Hematopoietic multipotent progenitor cell treated with erythropoietin and hydrocortisone succinate and interleukin-3 and kit ligand, for 15 days (in vitro differentiated cells): ENCODE measurements around the gene UBQLN4.
A peak's percentile ranks its signal among the peaks of the same experiment; 100 is the strongest.

ENCODE experiments used
- DNase-seq: peaks from one replicate; pipeline ENCODE4 v3.0.0-alpha.2; 2015; ENCODE audit warnings: low spot score

Gene UBQLN4

DNA sequence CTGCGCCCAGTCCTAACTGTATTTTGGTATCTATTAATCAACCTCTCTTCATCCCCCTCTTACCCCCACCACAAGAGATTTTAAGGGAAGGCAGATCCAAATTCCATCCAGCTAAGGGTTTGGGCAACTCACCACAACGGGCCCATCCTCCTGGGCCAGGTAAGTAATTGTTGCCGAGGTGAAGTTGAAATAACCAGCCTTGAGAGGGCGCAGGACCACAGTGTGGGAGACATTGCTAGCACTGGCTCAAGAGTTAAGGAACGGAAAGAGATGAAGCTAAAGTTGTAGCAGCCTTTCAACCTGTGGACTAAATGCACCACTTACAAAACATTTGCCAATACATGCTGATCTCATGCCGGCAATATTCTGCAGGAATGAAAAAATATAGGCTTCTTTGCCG lies 38.8 kb downstream of the UBQLN4 start:
- no peak for DNase-seq

DNA sequence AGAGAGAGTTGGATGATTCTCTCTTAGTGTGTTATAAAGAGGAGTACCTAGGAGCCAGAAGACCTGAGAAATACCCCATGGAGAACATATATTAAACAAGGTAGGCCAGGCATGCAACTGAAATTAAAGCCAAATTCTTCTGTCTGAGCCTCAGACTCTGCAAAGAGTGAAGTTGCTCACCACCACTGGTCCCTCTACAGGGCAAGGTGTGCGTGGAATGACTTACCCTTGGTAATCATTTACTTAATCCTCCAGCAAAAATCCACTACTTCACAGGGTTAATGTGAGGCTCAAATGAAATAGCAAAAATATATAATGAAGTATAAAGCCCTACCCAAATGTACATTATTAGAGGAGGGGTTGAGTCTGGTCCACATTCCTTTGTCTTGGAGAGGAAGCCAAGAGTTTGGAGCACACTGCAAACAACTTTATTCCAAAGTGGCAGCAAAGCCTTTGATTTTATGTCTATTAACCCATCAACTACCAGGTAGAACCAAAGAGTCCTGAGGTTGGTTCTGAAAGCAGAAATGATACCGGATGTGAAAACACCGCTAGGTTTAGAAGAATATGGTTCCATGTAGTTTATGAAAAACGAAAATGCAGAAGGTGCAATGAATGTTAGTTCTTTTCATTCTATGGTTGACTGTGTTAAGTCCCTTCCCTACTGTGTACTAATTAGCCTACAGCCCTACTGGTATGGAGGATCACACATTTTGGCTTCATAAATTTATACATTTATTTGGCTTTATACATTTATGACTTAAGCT lies 41.4 kb downstream of the UBQLN4 start:
- no peak for DNase-seq

DNA sequence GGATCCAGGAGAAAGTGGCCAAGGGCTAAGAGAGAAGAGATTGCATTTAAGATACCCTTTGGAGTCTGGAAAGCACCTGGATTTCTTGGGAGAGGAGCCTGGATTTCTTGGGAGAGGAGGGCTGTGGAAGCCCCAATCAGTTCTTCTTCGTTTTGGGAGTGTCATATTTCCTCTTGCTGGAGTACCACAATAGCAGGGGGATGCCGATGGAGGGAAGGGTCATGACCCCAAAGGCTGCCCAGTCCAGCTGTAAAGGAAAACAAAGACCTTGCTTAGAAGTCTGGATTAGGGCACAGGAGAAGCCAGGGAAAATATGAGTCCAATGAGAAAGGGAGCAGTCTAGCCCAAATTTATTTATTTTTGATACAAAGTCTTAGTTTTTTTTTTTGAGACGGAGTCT lies 44.2 kb downstream of the UBQLN4 start:
- DNase-seq = no peak

DNA sequence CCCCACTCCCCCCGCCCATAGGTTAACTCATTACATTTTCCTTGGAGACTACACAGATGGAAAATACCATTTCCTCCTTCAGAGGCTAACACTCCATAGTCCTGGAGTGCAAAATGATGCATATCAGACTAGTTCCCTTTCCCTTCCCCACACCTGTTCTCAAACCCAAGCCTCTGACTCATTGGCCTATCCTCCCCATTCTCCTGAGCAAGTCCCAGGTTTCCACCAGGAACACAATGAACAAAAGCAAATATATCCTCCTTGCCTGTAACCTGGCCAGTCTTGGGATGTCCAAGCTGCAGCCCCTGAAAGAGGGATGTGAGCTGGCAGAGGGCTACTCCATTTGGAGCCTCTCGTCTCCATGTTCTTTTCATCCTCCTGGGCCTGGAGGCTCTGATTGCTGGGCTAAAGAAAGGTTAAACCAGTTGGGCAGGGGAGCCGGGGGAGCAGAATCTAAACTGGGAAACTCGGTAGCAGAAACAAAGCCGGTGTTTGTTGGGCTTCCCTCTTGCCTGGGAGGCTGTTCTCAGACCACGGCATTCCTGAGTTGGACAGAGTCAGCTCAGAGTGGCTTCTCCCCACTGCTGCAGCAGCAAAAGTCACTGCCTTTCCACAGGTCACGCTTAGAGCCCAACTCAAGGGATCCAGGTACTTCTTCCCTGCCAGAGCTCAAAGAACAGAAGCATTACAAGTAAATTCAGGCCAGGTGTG lies 46.8 kb downstream of the UBQLN4 start:
- DNase-seq = no peak

DNA sequence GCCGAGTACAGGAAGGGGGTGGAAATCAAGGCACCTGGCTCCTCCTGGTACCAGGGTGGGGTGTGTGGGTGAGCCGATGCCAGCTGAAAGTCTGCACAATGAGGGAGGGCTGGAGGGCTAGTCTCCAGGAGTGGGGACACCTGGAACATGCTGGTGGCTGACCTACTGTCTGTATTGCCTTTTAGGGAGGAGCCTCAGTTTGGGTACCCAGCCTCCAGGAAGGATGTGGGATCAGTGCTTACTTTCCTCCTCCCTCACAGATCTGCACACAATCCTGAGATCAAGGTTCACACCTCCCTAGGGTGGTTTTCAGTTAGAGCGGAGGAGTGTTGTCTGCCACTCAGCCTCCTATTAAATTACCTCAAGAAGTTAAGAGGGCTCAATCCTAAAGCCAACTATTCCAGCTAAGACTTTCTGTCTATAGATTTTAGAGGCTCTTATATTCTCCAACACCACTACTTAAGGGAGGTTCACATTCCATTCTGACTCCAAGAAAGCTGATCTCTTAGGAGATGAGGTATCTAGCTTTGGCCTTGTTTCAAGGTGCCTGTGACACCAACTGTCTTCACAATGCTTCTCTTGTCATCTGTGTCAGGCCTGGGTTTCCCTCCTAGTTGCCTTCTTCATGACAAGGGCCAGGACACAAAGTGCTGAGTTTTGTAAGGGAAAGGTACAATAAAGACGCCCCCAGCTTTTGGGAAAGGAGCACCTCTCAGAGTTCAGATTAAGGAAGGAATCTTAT lies 48.6 kb downstream of the UBQLN4 start:
- no peak for DNase-seq

DNA sequence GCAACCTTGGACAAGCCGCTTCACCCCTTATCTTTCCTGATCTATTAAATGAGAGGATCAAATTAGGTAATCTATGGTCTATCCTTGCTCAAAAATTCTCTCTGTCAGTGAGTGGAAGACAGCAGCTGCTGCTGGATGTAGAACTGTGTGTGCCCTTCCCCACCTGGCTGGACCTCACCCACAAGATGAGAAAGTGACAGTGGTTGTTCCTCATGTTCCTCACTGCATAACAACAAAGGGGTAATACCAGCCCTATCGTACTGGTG lies 49.7 kb downstream of the UBQLN4 start:
- DNase-seq = no peak

DNA sequence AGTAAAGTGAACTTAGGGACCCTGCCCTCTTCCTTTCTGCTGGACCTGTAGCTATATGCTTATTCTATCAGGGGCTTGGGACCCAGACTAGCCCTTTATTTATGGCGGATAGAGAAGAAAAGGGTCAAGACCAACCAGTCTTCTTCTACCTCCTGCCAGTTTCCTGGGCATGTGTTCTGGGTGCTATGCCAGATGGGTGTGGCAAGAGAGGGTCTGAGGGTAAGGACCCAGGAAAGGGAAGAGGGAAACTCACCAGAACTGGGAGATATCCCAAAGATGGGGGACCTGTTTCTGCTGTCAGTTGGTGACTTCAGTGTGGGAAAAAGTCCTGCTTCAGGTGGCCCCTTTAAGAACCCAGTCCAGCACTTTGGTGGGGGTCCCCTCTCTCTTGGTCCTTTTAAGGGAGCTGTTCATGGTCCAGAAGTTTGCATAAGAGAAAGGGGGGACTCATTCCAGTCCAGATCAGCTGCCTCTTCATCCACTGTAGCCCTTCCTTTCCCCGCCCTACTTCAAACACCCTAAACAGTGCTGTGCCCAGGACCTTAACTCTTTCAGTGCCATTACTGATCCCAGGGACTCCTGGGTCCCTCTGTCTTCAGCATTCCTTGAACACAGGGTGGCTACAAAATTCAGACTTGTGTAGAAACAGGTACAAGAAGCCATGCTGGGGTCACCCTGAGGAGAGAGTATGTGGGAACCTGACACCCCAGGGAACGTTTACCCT lies 51.2 kb downstream of the UBQLN4 start:
- no peak for DNase-seq

DNA sequence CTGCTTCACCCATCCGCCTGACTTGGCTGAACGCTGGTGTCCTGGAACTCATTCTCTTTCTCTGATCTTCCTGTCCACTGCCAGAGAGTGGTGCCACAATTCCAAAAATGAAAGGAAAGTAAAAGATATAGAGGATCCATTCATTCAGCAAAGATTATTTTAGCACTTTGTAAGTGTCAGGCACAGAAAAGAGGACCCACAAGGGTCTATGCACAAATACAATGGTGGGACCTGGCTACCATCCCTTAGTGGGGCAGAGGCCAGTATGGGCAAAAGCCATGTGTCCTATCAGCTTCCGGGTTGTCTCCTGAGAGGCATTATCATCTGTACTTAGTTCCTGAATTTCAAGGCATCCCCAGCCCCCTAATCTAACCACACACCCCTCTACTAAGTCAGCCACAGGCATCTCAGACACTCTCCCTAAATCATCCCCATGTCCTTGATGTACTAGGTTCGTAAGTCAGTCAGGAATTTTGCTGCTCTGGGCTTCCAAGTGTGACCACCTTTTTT lies 51.9 kb downstream of the UBQLN4 start:
- DNase-seq = no peak

DNA sequence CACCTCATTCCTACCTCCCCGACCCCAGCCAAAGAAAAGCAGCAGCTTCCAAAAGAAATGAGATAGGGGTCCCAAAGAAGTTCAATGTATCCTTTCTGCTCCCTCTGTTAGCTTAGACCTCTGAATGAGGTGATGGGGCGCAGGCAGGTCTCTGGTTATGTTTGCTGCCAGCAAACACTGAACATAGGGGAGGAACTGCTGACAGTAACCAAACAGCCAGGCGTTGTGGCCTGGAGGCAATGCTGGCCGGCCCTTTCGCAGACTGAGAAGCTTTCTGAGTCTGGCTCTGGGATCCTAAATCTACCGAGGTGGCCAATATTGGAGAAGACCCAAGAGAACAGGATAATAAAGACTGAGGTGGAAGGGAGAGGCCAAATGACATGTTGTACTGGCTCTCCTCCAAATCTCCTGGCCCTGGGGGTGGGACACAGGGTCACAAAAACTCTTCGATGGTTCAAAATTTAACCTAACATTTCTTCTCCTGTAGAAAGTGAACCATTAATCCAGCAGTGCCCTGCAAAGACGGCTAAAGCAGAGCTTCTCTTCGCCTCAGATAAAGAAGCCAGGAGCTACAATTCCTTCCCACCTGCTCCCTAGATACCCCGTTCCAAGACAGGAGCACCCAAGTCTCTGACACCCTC lies 52.5 kb downstream of the UBQLN4 start:
- no peak for DNase-seq

DNA sequence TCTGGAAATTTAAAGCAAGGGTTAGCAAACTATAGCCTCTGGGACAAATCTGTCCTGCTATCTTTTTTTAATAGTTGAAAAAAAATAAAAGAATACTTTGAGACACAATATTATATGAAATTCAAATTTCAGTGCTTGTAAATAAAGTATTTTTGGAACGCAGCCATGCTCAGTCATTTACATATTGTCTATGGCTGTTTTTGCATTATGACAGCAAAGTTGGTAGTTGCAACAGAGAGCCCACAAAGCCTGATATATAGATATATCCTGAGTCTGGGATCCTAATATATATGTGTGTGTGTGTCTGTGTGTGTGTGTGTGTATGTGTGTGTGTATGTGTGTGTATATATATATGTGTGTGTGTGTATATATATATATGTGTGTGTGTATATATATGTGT lies 53.6 kb downstream of the UBQLN4 start:
- no peak for DNase-seq

DNA sequence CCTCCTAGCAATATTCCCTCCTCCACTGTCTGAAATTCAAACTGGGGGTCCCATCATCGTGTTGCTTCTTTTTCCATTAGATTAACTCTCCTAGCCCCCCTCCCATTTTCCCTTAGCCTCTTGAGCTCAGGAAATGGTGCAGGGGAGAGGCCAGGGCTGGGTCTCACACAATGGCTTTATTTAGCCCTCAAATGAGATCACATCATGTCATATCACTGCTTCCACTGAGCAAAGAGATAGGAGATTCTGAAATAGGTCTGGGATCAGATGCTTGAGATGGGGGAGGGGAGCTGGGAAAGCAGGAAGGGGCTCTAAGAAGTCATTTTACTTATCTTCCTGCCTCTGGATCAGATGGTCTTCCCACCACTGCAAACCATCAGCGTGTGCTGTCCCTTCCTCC lies 57.4 kb downstream of the UBQLN4 start:
- DNase-seq = no peak

DNA sequence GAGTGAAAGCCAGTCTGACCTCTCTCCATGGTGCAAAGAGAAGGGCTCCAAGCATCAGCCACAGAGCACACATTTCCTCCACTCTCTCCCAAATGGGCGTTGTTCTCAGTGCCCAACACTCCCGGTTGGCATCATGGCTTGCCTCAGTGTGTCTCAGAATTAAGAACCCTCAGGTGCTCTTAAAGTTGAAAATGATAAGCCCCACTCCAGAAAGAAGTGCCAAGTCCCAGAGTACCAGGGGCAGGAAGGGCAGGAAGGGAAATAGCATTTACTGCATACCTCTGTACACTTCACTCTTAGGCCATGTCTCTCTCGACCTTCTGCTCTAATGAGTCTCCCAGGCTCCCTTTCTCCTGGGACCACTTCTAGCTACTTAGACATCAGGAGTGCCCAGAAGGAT lies 60.0 kb downstream of the UBQLN4 start:
- DNase-seq = no peak

DNA sequence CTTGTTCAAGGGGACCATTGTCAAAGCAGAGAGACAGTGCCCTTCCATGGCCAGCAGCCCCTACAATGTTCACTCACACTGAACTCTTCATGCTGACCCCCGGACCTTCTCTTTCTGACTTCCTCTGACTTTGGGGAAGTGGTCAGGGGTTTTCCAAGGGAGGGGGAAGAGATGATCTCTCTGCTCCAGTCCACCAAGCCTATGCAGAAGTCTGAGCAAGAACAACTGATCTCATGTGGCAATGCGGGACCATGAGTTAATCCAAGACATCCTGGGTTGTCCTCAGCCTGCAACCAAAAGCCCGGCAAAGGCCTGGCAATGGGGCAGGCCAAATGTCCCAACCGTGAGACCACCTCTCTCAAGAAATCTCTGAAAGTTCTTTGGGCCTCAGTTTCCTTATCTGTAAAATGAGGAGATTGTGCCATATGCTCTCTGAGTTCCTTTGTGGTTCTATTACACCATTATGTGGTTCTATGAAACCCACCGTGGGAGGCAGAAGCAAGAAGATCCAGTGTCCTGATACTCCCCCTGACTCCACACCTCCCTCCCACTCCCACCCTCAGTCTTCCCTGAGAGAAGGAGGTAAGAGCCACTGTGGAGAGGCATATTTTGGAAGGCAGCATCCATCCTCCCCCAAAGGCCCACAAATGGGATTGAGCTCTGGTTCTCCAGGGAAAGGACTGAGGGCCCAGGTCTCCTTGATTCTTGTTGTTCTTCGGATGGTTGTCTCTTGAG lies 63.4 kb downstream of the UBQLN4 start:
- no peak for DNase-seq

DNA sequence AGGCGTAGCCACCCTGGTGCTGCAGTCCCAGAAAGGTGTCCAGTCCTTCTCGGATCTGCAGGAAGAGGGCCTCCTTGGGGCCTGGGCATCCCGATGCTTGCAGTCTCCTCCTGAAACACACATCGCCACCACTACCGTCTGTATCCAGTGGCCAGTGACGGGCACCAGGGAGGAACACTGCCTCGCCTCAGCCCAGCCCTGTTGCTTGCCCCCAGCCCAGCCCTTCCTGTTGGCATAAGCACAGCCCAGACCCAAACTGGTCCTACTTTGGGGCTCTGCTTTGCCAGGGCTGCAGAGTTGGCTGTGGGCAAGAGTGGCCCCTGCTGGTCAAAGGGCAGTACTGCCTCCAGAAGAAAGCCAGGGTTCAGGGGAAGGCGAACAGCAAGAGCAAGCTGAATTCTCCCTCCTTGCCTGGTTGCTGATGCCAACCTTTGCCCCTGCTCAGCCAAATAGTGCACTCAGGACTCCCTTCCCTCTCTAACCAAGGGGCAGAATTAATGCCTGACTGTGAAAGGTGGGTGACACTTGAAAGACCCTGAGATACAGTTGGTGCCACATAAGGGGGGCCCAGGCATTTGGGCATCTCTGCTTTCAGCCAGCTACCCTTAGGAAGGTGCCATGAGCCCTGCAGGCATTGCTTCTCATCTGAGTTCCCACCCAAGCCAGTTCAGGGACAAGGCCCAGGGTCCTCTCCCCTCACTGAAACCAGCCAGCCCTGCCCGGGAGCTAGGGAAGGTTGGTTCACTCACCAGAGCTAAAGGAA lies 64.2 kb downstream of the UBQLN4 start:
- peak; percentile 82 for DNase-seq
